H1 (cell line): ENCODE data around the gene TECTB. TPM values are rescaled to one million over a fixed set of nuclear protein-coding genes. Genes with fewer than 3 reads are reported as not detected.

Experiments used
- CTCF ChIA-PET: fragments of 300-600 bp; sonication (Branson Sonifier 250); formaldehyde crosslinking; loops from one replicate; lab custom pipeline; 2021; ENCODE audit not compliant: partially characterized antibody; lab: Charles Lee
- POLR2A ChIA-PET: fragments of 300-600 bp; sonication (Branson Sonifier 250); formaldehyde crosslinking; loops from one replicate; lab custom pipeline; 2021; ENCODE audit warnings: inconsistent platforms; ENCODE audit not compliant: partially characterized antibody; lab: Charles Lee
- DNase-seq, 2 experiments: peaks; one replicate each; pipeline versions ENCODE4 v3.0.0 to v3.0.0-alpha.2; 2010 to 2022; ENCODE audit warnings: low spot score in 2 of 2, low read depth in 1 of 2, mixed read lengths in 1 of 2
- FAIRE-seq: peaks from 2 replicates; lab custom pipeline; 2011; peaks lifted over from hg19 to GRCh38; lab: Jason Lieb, UNC
- H2AFZ ChIP-seq: 2 replicates; pipeline ENCODE4 v1.8.1; 2012; ENCODE audit warnings: low read length, inconsistent platforms
- H2AK5ac ChIP-seq: 2 replicates; pipeline ENCODE4 v1.6.1; 2013; ENCODE audit warnings: low read depth, low read length
- H2BK120ac ChIP-seq: replicated peaks from 2 replicates; pipeline ENCODE3; 2013; ENCODE audit warnings: low read depth, low read length, inconsistent platforms
- H2BK12ac ChIP-seq: 2 replicates; pipeline ENCODE4 v1.6.1; 2013; ENCODE audit warnings: low read depth, low read length
- H2BK15ac ChIP-seq: 2 replicates; pipeline ENCODE4 v1.6.1; 2013; ENCODE audit warnings: low read length
- H2BK20ac ChIP-seq: 2 replicates; pipeline ENCODE4 v1.6.1; 2013; ENCODE audit warnings: low read length
- H2BK5ac ChIP-seq: 2 replicates; pipeline ENCODE4 v1.6.1; 2013; ENCODE audit warnings: low read depth, low read length
- H3K14ac ChIP-seq: 2 replicates; pipeline ENCODE4 v1.6.1; 2013; ENCODE audit warnings: inconsistent platforms; ENCODE audit not compliant: insufficient read length
- H3K18ac ChIP-seq: 2 replicates; pipeline ENCODE4 v1.6.1; 2013; ENCODE audit warnings: low read length; ENCODE audit errors: extremely low read depth
- H3K23ac ChIP-seq: 2 replicates; pipeline ENCODE4 v1.6.1; 2013; ENCODE audit warnings: inconsistent platforms; ENCODE audit not compliant: insufficient read length
- H3K23me2 ChIP-seq: 2 replicates; pipeline ENCODE4 v1.6.1; 2013; ENCODE audit warnings: low read depth, low read length
- H3K27ac ChIP-seq: 2 replicates; pipeline ENCODE4 v1.6.1; 2011; ENCODE audit warnings: low read depth, low read length, inconsistent platforms
- H3K27me3 ChIP-seq, 4 experiments: replicated peaks in 1 of 4; 1 replicate in 1 of 4; 2 replicates in 3 of 4; pipeline versions ENCODE4 v1.6.1 to v1.8.1; 2011 to 2013; ENCODE audit warnings: low read length in 3 of 4, mild to moderate bottlenecking in 3 of 4, inconsistent platforms in 2 of 4, mixed read lengths in 2 of 4, moderate library complexity in 1 of 4; ENCODE audit not compliant: control insufficient read depth in 3 of 4, insufficient read depth in 3 of 4; ENCODE audit errors: extremely low read depth in 1 of 4
- H3K36me3 ChIP-seq, 4 experiments: 2 replicates each; pipeline versions ENCODE4 v1.6.1 to v1.8.1; 2011 to 2013; ENCODE audit warnings: mild to moderate bottlenecking in 4 of 4, low read length in 3 of 4, moderate library complexity in 2 of 4, control low read depth in 1 of 4, inconsistent platforms in 1 of 4; ENCODE audit not compliant: insufficient read depth in 4 of 4, control insufficient read depth in 2 of 4
- H3K4ac ChIP-seq: replicated peaks from 2 replicates; pipeline ENCODE3; 2013; ENCODE audit warnings: low read length, low read depth, mixed read lengths, inconsistent platforms; ENCODE audit not compliant: insufficient read length
- H3K4me1 ChIP-seq, 4 experiments: replicated peaks in 1 of 4; 1 replicate in 1 of 4; 2 replicates in 3 of 4; pipeline versions ENCODE4 v1.6.1 to v1.8.1; 2011 to 2013; ENCODE audit warnings: low read length in 3 of 4, inconsistent platforms in 2 of 4, mixed read lengths in 1 of 4; ENCODE audit not compliant: insufficient read depth in 4 of 4, control insufficient read depth in 3 of 4
- H3K4me2 ChIP-seq, 2 experiments: 2 replicates each; pipeline versions ENCODE4 v1.6.1 to v1.8.1; 2011 to 2013; ENCODE audit warnings: low read depth in 2 of 2, low read length in 2 of 2, control low read depth in 1 of 2, inconsistent platforms in 1 of 2, mild to moderate bottlenecking in 1 of 2; ENCODE audit not compliant: insufficient read depth in 1 of 2
- H3K4me3 ChIP-seq, 4 experiments: fragments of 200-600, 300-600 bp in 1 of 4; sonication (generic), shearing (Covaris generic), sonication (Bioruptor Twin) in 1 of 4; 2 replicates each; pipeline versions ENCODE4 v1.5.1 to v1.8.1; 2011 to 2016; ENCODE audit warnings: low read length in 4 of 4, low read depth in 3 of 4, control low read depth in 2 of 4, inconsistent platforms in 2 of 4, mild to moderate bottlenecking in 2 of 4, mixed read lengths in 1 of 4, moderate library complexity in 1 of 4; ENCODE audit not compliant: insufficient read depth in 2 of 4; ENCODE audit errors: extremely low read depth in 1 of 4
- H3K56ac ChIP-seq: replicated peaks from 2 replicates; pipeline ENCODE3; 2013; ENCODE audit warnings: low read depth, mild to moderate bottlenecking, mixed read lengths, low read length, inconsistent platforms; ENCODE audit not compliant: insufficient read length
- H3K79me1 ChIP-seq: 2 replicates; pipeline ENCODE4 v1.6.1; 2013; ENCODE audit warnings: low read depth, low read length, control low read depth
- H3K79me2 ChIP-seq, 2 experiments: 2 replicates each; pipeline versions ENCODE4 v1.6.1 to v1.8.1; 2012 to 2013; ENCODE audit warnings: low read length in 2 of 2, mild to moderate bottlenecking in 2 of 2, inconsistent platforms in 1 of 2; ENCODE audit not compliant: insufficient read depth in 2 of 2, control insufficient read depth in 1 of 2
- H3K9ac ChIP-seq, 4 experiments: replicated peaks in 1 of 4; 1 replicate in 1 of 4; 2 replicates in 3 of 4; pipeline versions ENCODE4 v1.6.1 to v1.8.1; 2011 to 2013; ENCODE audit warnings: low read depth in 3 of 4, low read length in 3 of 4, control low read depth in 2 of 4, mild to moderate bottlenecking in 2 of 4, moderate library complexity in 2 of 4, inconsistent platforms in 1 of 4; ENCODE audit errors: extremely low read depth in 1 of 4
- H3K9me3 ChIP-seq, 2 experiments: 2 replicates each; pipeline versions ENCODE4 v1.6.1 to v1.8.1; 2012 to 2013; ENCODE audit warnings: mild to moderate bottlenecking in 2 of 2, moderate library complexity in 2 of 2, control low read depth in 1 of 2, inconsistent platforms in 1 of 2, low read depth in 1 of 2, low read length in 1 of 2, mixed read lengths in 1 of 2; ENCODE audit not compliant: insufficient read depth in 2 of 2
- H4K20me1 ChIP-seq, 2 experiments: replicated peaks in 1 of 2; 2 replicates each; pipeline versions ENCODE3 to v1.8.1; 2011 to 2013; ENCODE audit warnings: inconsistent platforms in 2 of 2, low read length in 2 of 2, mild to moderate bottlenecking in 1 of 2; ENCODE audit not compliant: insufficient read depth in 2 of 2, control insufficient read depth in 1 of 2
- H4K5ac ChIP-seq: 2 replicates; pipeline ENCODE4 v1.6.1; 2013; ENCODE audit warnings: low read length, low read depth, mixed read lengths, inconsistent platforms; ENCODE audit not compliant: insufficient read length
- H4K8ac ChIP-seq: 2 replicates; pipeline ENCODE4 v1.8.0; 2013; ENCODE audit warnings: mild to moderate bottlenecking, moderate library complexity, low read length, inconsistent platforms; ENCODE audit not compliant: insufficient read depth; ENCODE audit errors: extremely low read depth
- H4K91ac ChIP-seq: replicated peaks from 2 replicates; pipeline ENCODE3; 2013; ENCODE audit warnings: low read length, mixed read lengths, inconsistent platforms; ENCODE audit not compliant: insufficient read length
- BRCA1 ChIP-seq: IDR thresholded peaks from 2 replicates; pipeline ENCODE4 v1.6.1; 2012; ENCODE audit warnings: low read depth, low read length, improper control_type of control experiment
- CREB1 ChIP-seq: IDR thresholded peaks from 2 replicates; pipeline ENCODE4 v1.6.1; 2012; ENCODE audit warnings: inconsistent platforms
- CTCF ChIP-seq, 3 experiments: IDR thresholded peaks; 1 replicate in 2 of 3; 2 replicates in 1 of 3; pipeline versions ENCODE4 v1.5.1 to v1.6.1; 2011; ENCODE audit warnings: low read length in 3 of 3, mild to moderate bottlenecking in 3 of 3, inconsistent platforms in 2 of 3, low read depth in 1 of 3, moderate library complexity in 1 of 3; ENCODE audit not compliant: insufficient read depth in 1 of 3; ENCODE audit errors: control extremely low read depth in 1 of 3
- HDAC2 ChIP-seq, 2 experiments: fragments of 300-600 bp in 1 of 2; sonication (generic) in 1 of 2; IDR thresholded peaks; 2 replicates each; pipeline ENCODE4 v1.6.1; 2011 to 2012; ENCODE audit warnings: low read depth in 2 of 2, low read length in 2 of 2, mild to moderate bottlenecking in 2 of 2, moderate library complexity in 2 of 2, borderline replicate concordance in 1 of 2, inconsistent platforms in 1 of 2
- KDM5A ChIP-seq: fragments of 200-600 bp; IDR thresholded peaks from 2 replicates; pipeline ENCODE4 v1.7.1; 2012; ENCODE audit warnings: mild to moderate bottlenecking, low read length, inconsistent platforms, mixed read lengths
- POLR2AphosphoS5 ChIP-seq: IDR thresholded peaks from 2 replicates; pipeline ENCODE4 v1.6.1; 2011; ENCODE audit warnings: low read depth, low read length
- TAF1 ChIP-seq: IDR thresholded peaks from 2 replicates; pipeline ENCODE4 v1.6.1; 2011; ENCODE audit warnings: mild to moderate bottlenecking, low read depth, low read length
- TAF7 ChIP-seq: optimal IDR thresholded peaks from 2 replicates; pipeline ENCODE3; 2011; ENCODE audit warnings: low read depth, mild to moderate bottlenecking, inconsistent platforms, low read length, moderate library complexity, borderline replicate concordance
- TCF12 ChIP-seq: IDR thresholded peaks from 2 replicates; pipeline ENCODE4 v1.6.1; 2011; ENCODE audit warnings: low read depth, mild to moderate bottlenecking, low read length
- WGBS, 2 experiments: shearing (Covaris generic) in 1 of 2; methylation state at CpG; one replicate each; pipeline versions ENCODE4 v1.1.6 to v1.1.7; 2013 to 2015; ENCODE audit warnings: low lambda C conversion rate in 2 of 2, mixed read lengths in 2 of 2, inconsistent platforms in 1 of 2, low coverage in 1 of 2, missing lambda C conversion rate in 1 of 2; ENCODE audit not compliant: insufficient replicate concordance in 2 of 2, insufficient coverage in 1 of 2, insufficient read length in 1 of 2; ENCODE audit errors: extremely low coverage in 1 of 2, missing lambda C conversion rate in 1 of 2; 5-methylcytosine and 5-hydroxymethylcytosine counted together
- polyA plus RNA-seq, 7 experiments: library from polyadenylated mRNA; depleted of rRNA in 3 of 7; stranded (reverse) in 5 of 7; unstranded in 2 of 7; fragments of >200 nt in 5 of 7; fragments of 200-250 nt in 2 of 7; gene quantifications; 1 replicate in 5 of 7; 2 replicates in 1 of 7; 4 replicates in 1 of 7; pipeline versions ENCODE4 v1.2.1 to v1.2.3, GENCODE V29; 2011 to 2013; ENCODE audit warnings: missing spikeins in 2 of 7, mixed read lengths in 2 of 7
- total RNA-seq: library from RNA; stranded (reverse); fragmentation: NEBNext Ultra II Directional; extraction: Animal tissue kit (Norgen Biotek cat#: 25700); gene quantifications from 2 replicates; pipeline ENCODE4 v1.2.1, GENCODE V29; 2021
- TF ChIP-seq, protein P1 (sequence below): IDR thresholded peaks from 2 replicates; pipeline ENCODE4 v1.6.1; 2012; ENCODE audit warnings: low read length, inconsistent platforms

TECTB gene
- total and polyA plus RNA-seq, 2 of the 8 experiments (the other 6 are each of a cell fraction or from before 2014, with no cell fraction given), result not detected

- H4K20me1 ChIP-seq, result no peaks in the 10 kb centered on the region
- no peak for TF ChIP-seq CTCF (IDR thresholded peaks at IDR 0.05; ENCODE audit: control extremely low read depth in 1 of 3, insufficient read depth in 1 of 3, low read depth in 1 of 3, low read length in 3 of 3)
- TF ChIP-seq POLR2AphosphoS5, result no peak
- TF ChIP-seq TAF7, result no peak
- TF ChIP-seq KDM5A, result no peak
- no peak for TF ChIP-seq TAF1
- TF ChIP-seq BRCA1, result no peak
- TF ChIP-seq, protein P1, sequence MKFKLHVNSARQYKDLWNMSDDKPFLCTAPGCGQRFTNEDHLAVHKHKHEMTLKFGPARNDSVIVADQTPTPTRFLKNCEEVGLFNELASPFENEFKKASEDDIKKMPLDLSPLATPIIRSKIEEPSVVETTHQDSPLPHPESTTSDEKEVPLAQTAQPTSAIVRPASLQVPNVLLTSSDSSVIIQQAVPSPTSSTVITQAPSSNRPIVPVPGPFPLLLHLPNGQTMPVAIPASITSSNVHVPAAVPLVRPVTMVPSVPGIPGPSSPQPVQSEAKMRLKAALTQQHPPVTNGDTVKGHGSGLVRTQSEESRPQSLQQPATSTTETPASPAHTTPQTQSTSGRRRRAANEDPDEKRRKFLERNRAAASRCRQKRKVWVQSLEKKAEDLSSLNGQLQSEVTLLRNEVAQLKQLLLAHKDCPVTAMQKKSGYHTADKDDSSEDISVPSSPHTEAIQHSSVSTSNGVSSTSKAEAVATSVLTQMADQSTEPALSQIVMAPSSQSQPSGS, result no peak
- TF ChIP-seq HDAC2 (IDR thresholded peaks at IDR 0.05; ENCODE audit: borderline replicate concordance in 1 of 2, low read depth in 2 of 2, low read length in 2 of 2), result no peak
- TF ChIP-seq CREB1, result no peak
- TF ChIP-seq TCF12, result no peak
These were observed 24.9 kb downstream of the TECTB start for GRCh38 chr10:112308125-112308502.

More at GRCh38 chr10:112308125-112308502, 24.9 kb downstream of the TECTB start:
- no peak overlapping the region for H2AFZ ChIP-seq
- H2BK5ac ChIP-seq, result no peak overlapping the region
- no peaks in the 10 kb centered on the region for H3K79me2 ChIP-seq
- no peak overlapping the region for H4K91ac ChIP-seq
- no peak overlapping the region for H3K14ac ChIP-seq
- no peak overlapping the region for H2BK20ac ChIP-seq
- H3K56ac ChIP-seq, result no peak overlapping the region
- H3K27ac ChIP-seq, result no peak overlapping the region
- no peak overlapping the region for H4K8ac ChIP-seq
- ChIA-PET CTCF (interaction anchor here (0.7 to 4.4 kb wide), 53 partner anchors 9 to 1077 kb away, joined by 3 to 55 read pairs (median 4); partner anchors contain the start of genes GPAM and TECTB), POLR2A (interaction anchor here (0.9 kb wide), 1 partner anchor 125 kb away, joined by 4 read pairs; the partner anchor contains the start of gene GPAM)
- H2BK15ac ChIP-seq, result no peak overlapping the region
- no peak overlapping the region for H2AK5ac ChIP-seq
- H4K5ac ChIP-seq, result no peak overlapping the region
- 51% methylated on average over 3 of the region's 3 CpGs; no CpG with 5 or more reads in 1 of the 2 experiments for WGBS, 2 experiments
- H3K4me1 ChIP-seq, result peaks cover 0 to 3% (median under 1%) of the 10 kb centered on the region in 4 experiments; a peak in 2 of 7 replicates
- no peaks in the 10 kb centered on the region for H3K27me3 ChIP-seq
- H3K9me3 ChIP-seq, result no peaks in the 10 kb centered on the region
- FAIRE-seq (no peak), DNase-seq (no peak)
- H3K4me3 ChIP-seq, result no peak overlapping the region
- no peak overlapping the region for H3K9ac ChIP-seq
- no peak overlapping the region for H2BK120ac ChIP-seq
- peaks cover 2% of the 10 kb centered on the region; the same call in 1 of the 2 replicates for H3K23me2 ChIP-seq
- no peak overlapping the region for H3K4ac ChIP-seq
- no peak overlapping the region for H3K23ac ChIP-seq
- H3K18ac ChIP-seq, result no peak overlapping the region
- no peaks in the 10 kb centered on the region for H3K79me1 ChIP-seq
- no peak overlapping the region for H3K4me2 ChIP-seq
- H2BK12ac ChIP-seq, result no peak overlapping the region
- H3K36me3 ChIP-seq, result no peaks in the 10 kb centered on the region
